Hair follicle dermal papilla cell (primary cell): ENCODE results near the gene GCN1. TPM values are rescaled to one million over a fixed set of nuclear protein-coding genes. Genes with fewer than 3 reads are reported as not detected.

ENCODE experiments used
- small RNA-seq: library from RNA; depleted of rRNA; stranded (forward); fragments of <200 nt; gene quantifications from one replicate; pipeline ENCODE3, GENCODE V24; 2012
- total RNA-seq: library from RNA; depleted of rRNA; stranded (reverse); fragments of >200 nt; gene quantifications from 2 replicates; pipeline ENCODE4 v1.2.3, GENCODE V29; 2012

The GCN1 gene
- 114 and 145 TPM in 2 replicates for total RNA-seq

DNA sequence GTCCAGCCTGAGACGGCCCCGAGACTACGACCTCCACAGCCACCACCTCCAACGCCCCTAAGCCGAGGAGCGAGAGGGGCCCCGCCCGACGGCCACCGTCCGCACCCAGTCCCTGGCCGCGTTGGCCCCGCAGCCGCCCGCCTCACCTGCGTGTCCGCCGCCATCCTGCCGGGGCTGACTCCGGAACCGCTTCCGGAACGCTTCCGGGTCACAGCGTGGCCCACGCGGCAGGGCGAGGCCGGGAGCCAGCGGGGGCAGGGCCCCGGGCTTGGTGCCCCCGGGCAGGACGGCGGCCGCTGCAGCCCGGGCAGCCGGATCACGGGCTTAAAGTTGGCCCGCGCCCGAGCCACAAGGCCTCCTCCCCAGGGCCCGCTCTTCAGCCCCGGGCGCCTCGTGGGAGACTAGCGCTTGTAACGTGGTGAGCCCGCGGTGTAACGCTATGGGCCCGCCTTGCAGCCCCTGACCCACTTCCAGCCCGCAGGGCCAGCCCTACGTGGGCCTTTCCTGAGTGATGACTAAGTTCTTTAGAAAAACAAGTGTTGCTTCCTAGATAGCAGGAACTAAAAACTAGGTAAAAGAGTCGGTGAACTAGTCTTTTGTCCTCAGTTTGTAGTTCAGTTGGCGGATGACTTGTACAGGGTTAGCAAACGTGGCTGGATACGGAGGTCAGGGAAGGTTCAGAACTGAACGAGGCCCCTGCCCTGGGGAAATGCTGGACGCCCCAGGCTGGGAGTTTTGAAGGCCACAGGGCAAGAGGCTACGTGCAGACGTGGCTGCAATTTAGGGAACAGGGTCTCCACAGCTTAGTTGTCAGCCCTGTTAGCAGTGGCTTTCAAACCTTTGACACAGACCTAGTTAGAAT, at the start of gene GCN1:
Gene GCN1, minus strand, starts transcription at position 182 of the 862 bp plus-strand sequence. Its CDS starts 18 bp downstream, at position 164.

DNA sequence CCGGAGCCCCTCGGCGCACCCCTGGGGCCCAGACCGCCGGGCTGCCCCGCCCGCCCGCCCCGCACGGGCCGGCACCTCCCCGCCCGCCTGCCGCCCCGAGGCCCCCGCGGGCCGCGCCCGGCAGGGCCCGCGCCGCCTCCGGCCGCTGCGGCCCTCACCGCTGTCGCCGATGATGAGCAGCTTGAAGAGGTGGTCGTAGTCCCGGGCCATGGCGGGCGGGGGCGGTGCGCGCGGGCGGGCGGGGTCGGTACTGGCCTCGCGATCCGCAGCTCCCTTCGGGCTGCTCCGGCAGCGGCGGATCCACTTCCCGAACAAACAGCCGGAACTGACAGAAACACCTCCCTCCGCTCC, 78.1 kb downstream of the GCN1 start, which contains the start of gene RAB35:
Gene RAB35, minus strand, starts transcription at position 313 of the 351 bp plus-strand sequence. Its CDS starts 103 bp downstream, at position 210.

Small RNA genes lying within 50 kb of the gene (small RNA-seq; reads per million reads assigned to genes)
- gene MIR4498: not detected

Other genes starting within 250 kb of the GCN1 start
- not detected in 2 replicates for gene BICDL1, start 205.5 kb downstream of the GCN1 start, total RNA-seq
- 39.0 and 40.4 TPM in 2 replicates for gene RAB35, start 78.0 kb downstream of the GCN1 start, total RNA-seq
- gene RPLP0, start 6.4 kb upstream of the GCN1 start, total RNA-seq: 2,083 and 2,220 TPM in 2 replicates
- gene PXN, start 71.0 kb upstream of the GCN1 start, total RNA-seq: 55.5 and 70.7 TPM in 2 replicates
- gene RNU4-2, start 97.2 kb upstream of the GCN1 start, total RNA-seq: under 0.01 TPM in 2 replicates
- gene RNU4-1, start 98.5 kb upstream of the GCN1 start, total RNA-seq: under 0.01 TPM in 2 replicates
- gene SIRT4, start 107.6 kb upstream of the GCN1 start, total RNA-seq: 0.65 and 0.85 TPM in 2 replicates
- gene PLA2G1B, start 133.1 kb upstream of the GCN1 start, total RNA-seq: not detected in 2 replicates
- not detected in 2 replicates for gene MSI1, start 174.4 kb upstream of the GCN1 start, total RNA-seq
- 144 and 258 TPM in 2 replicates for gene COX6A1, start 243.4 kb upstream of the GCN1 start, total RNA-seq